Smooth muscle cell (in vitro differentiated cells): ENCODE measurements around the gene EPB41L4B. TPM values are rescaled to one million over a fixed set of nuclear protein-coding genes. Genes with fewer than 3 reads are reported as not detected.

Experiments
- DNase-seq: peaks from one replicate; lab custom pipeline; 2025; ENCODE audit not compliant: unreplicated experiment; lab: John Stamatoyannopoulos, UW
- H2AFZ ChIP-seq: fragments of 200-600 bp; sonication (generic); 2 replicates; pipeline ENCODE4 v1.6.0; 2016; ENCODE audit warnings: antibody characterized with exemption, low read depth, mild to moderate bottlenecking
- H3F3A ChIP-seq: fragments of 200-600 bp; sonication (generic); 2 replicates; pipeline ENCODE4 v1.6.0; 2017; ENCODE audit warnings: antibody characterized with exemption, low read depth
- H3K27ac ChIP-seq: fragments of 200-600 bp; sonication (generic); 2 replicates; pipeline ENCODE4 v1.5.1; 2016; ENCODE audit warnings: low read depth, mild to moderate bottlenecking
- H3K27me3 ChIP-seq: fragments of 200-600 bp; sonication (generic); 2 replicates; pipeline ENCODE4 v1.6.1; 2016; ENCODE audit warnings: low read depth, mild to moderate bottlenecking
- H3K36me3 ChIP-seq: fragments of 200-600 bp; sonication (generic); 2 replicates; pipeline ENCODE4 v1.5.1; 2016; ENCODE audit warnings: low read depth
- H3K4me1 ChIP-seq: fragments of 200-600 bp; sonication (generic); 2 replicates; pipeline ENCODE4 v1.5.1; 2016; ENCODE audit warnings: low read depth
- H3K4me2 ChIP-seq: fragments of 200-600 bp; sonication (generic); 2 replicates; pipeline ENCODE4 v1.6.0; 2016; ENCODE audit warnings: mild to moderate bottlenecking
- H3K4me3 ChIP-seq: fragments of 200-600 bp; sonication (generic); 2 replicates; pipeline ENCODE4 v1.5.1; 2016; ENCODE audit warnings: mild to moderate bottlenecking
- H3K79me2 ChIP-seq: fragments of 200-600 bp; sonication (generic); 2 replicates; pipeline ENCODE4 v1.6.0; 2016; ENCODE audit warnings: low read depth, mild to moderate bottlenecking
- H3K9ac ChIP-seq: fragments of 200-600 bp; sonication (generic); 2 replicates; pipeline ENCODE4 v1.6.0; 2016; ENCODE audit warnings: low read depth
- H3K9me3 ChIP-seq: fragments of 200-600 bp; sonication (generic); replicated peaks from 2 replicates; pipeline ENCODE4 v1.5.1; 2016; ENCODE audit warnings: low read depth
- H4K20me1 ChIP-seq: fragments of 200-600 bp; sonication (generic); 2 replicates; pipeline ENCODE4 v1.6.0; 2016; ENCODE audit warnings: low read depth
- WGBS: methylation state at CpG from one replicate; pipeline ENCODE4 v1.1.7; 2016; ENCODE audit warnings: low lambda C conversion rate; 5-methylcytosine and 5-hydroxymethylcytosine counted together
- polyA plus RNA-seq: library from polyadenylated mRNA; unstranded; fragments of >200 nt; fragmentation: Nextera tagmentation; extraction: Ambion mirVana; gene quantifications from 2 replicates; pipeline ENCODE4 v1.2.1, GENCODE V29; 2016
- total RNA-seq: library from RNA; depleted of rRNA; stranded (reverse); fragments of >200 nt; gene quantifications from 2 replicates; pipeline ENCODE4 v1.2.3, GENCODE V29; 2014
- TF ChIP-seq, protein P1 (sequence below): fragments of 200-600 bp; sonication (generic); IDR thresholded peaks from 2 replicates; pipeline ENCODE4 v1.5.1; 2017; ENCODE audit warnings: borderline replicate concordance, mild to moderate bottlenecking, antibody characterized with exemption; ENCODE audit not compliant: insufficient read depth, poor library complexity, severe bottlenecking

EPB41L4B gene
- total and polyA plus RNA-seq, 2 experiments from 2014 or later, result 0.74 to 2.5 TPM

DNA sequence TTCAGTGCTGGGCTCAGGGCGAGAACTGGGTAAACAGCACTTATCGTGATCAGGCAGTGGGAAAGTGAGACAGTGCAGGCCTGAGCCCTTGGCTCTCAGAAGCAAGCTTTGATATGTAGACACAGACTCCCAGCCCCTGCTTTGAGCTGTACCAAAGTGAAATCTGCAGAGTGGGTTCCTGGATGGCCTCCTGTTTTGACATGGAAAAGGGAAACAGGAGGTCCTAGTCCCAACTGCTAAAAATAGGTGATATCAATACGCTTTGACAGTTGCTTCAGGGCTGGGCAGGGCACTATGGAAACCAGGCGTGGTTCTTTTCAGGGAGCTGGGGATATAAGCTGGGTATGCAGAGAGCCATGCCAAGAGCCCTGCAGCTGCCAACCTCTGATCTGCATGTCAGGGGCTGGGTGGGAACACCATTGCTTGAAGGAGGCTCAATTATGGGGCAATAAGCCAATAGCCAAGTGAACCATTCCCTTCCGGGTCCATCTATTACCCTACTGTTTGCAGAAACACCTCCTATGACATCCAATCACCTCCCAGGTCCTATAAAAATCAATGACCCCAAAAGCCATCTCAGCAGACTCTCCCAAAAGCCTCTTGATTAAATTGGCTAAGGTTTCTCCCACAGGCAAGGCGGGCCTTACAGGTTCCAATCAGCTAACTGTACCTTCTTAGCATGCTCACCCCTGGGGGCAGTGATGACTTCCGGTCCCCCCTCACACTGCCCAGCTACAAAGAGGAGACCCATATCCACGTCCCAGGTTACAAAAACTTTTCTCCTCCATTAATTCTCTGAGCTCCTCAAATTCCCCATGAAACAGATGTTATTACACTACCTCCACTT, 45.8 kb downstream of the EPB41L4B start:
- no peak overlapping the region for H3K27ac ChIP-seq
- no peak overlapping the region for H3K9ac ChIP-seq
- no peak for DNase-seq
- H2AFZ ChIP-seq, result no peak overlapping the region
- H3K27me3 ChIP-seq, result no peaks in the 10 kb centered on the region
- no peaks in the 10 kb centered on the region for H4K20me1 ChIP-seq
- no peak overlapping the region for H3K4me2 ChIP-seq
- H3K4me3 ChIP-seq, result no peak overlapping the region
- 91% methylated on average over 8 of the region's 8 CpGs for WGBS
- TF ChIP-seq, protein P1, sequence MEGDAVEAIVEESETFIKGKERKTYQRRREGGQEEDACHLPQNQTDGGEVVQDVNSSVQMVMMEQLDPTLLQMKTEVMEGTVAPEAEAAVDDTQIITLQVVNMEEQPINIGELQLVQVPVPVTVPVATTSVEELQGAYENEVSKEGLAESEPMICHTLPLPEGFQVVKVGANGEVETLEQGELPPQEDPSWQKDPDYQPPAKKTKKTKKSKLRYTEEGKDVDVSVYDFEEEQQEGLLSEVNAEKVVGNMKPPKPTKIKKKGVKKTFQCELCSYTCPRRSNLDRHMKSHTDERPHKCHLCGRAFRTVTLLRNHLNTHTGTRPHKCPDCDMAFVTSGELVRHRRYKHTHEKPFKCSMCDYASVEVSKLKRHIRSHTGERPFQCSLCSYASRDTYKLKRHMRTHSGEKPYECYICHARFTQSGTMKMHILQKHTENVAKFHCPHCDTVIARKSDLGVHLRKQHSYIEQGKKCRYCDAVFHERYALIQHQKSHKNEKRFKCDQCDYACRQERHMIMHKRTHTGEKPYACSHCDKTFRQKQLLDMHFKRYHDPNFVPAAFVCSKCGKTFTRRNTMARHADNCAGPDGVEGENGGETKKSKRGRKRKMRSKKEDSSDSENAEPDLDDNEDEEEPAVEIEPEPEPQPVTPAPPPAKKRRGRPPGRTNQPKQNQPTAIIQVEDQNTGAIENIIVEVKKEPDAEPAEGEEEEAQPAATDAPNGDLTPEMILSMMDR, result no peak
- no peaks in the 10 kb centered on the region for H3K79me2 ChIP-seq
- no peaks in the 10 kb centered on the region for H3F3A ChIP-seq
- no peaks in the 10 kb centered on the region for H3K36me3 ChIP-seq
- no peaks in the 10 kb centered on the region for H3K4me1 ChIP-seq
- no peaks in the 10 kb centered on the region for H3K9me3 ChIP-seq

DNA sequence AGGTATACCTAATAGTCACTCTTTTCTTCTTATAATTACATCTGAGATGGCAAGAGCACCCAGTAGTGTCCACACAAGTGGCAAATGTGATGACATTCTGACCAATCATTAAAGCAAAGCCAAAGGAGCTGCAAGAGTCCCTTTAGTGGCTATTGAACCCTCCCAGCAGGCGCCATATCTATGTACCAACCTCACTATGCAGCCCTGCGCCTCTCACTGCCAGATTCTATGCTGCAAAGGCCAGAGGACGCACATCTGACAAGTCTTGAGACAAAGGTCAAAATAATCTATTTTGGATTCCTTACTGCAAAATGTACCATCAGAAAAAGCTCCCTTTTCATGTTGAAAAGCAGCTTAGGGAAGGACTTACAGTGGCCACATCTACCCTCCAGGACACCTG, 47.0 kb downstream of the EPB41L4B start:
- Histone ChIP-seq H3F3A (no peaks in the 10 kb centered on the region), H3K4me3 (no peak overlapping the region), H4K20me1 (no peaks in the 10 kb centered on the region), H2AFZ (no peak overlapping the region), H3K9me3 (no peaks in the 10 kb centered on the region), H3K36me3 (no peaks in the 10 kb centered on the region), H3K4me2 (no peak overlapping the region), H3K9ac (no peak overlapping the region), H3K4me1 (no peaks in the 10 kb centered on the region), H3K79me2 (no peaks in the 10 kb centered on the region), H3K27ac (no peak overlapping the region), H3K27me3 (no peaks in the 10 kb centered on the region)
- TF ChIP-seq, protein P1, result no peak
- 98% methylated on average over 3 of the region's 3 CpGs for WGBS
- no peak for DNase-seq

DNA sequence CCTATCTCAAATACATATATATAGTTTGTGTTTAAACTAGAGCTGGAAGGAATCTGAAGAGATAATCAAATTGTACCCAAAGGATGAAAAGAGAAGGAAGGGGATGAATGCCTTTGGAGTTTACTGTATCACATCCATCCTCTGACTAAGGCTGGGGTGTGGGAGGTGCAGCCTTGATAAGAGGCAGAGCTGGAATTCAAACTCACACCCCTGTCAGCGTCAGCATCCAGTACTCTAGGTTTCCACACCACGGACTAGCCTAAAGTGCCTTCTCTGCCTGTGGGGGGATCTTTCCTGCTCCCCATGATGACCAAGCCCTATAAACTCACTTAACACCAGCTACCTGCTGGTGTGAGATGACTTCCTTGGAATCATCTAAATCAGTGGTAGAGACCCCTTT, 48.1 kb downstream of the EPB41L4B start:
- H4K20me1 ChIP-seq, result no peaks in the 10 kb centered on the region

More for the DNA sequence above, 48.1 kb downstream of the EPB41L4B start:
- Histone ChIP-seq H3F3A (no peaks in the 10 kb centered on the region), H3K79me2 (no peaks in the 10 kb centered on the region), H3K4me1 (no peaks in the 10 kb centered on the region), H3K36me3 (no peaks in the 10 kb centered on the region), H3K27ac (no peak overlapping the region), H3K4me2 (peak overlapping the region; percentile 28), H2AFZ (no peak overlapping the region), H3K27me3 (no peaks in the 10 kb centered on the region), H3K9me3 (no peaks in the 10 kb centered on the region), H3K9ac (no peak overlapping the region), H3K4me3 (no peak overlapping the region)
- TF ChIP-seq, protein P1, result no peak
- 27% methylated on average over 2 of the region's 2 CpGs for WGBS
- DNase-seq, result no peak
